ENCODE results near the gene PAK3.

PAK3 gene

DNA sequence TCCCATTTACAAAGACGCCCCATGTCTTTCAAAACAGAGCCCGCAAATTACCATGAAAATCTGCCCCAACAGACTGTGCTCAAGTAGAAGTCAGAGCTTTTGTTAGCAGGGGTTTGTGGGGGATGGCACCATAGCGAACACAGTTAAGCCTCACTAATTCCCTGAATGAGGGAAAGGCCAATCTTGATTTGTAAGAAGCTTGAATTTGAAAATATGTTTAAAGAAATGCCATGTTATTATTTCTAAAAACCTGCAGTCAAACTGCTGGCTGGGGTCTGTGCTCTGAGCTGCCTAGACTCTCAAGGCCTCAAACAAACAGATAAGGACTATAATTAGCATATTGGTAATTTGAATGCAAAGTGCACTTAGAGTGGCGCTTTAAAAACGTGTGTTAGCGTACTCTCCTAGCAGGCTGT is 9.4 kb upstream of the PAK3 start:
- no peak overlapping the region for H3K4me3 ChIP-seq (ENCODE audit: low read depth, low read length)
- H3K27me3 ChIP-seq, result no peaks in the 10 kb centered on the region
- no peaks in the 10 kb centered on the region for H3K36me3 ChIP-seq
- no peaks in the 10 kb centered on the region for H3K9me3 ChIP-seq
- DNase-seq, result no peak
- TF ChIP-seq, protein P1, sequence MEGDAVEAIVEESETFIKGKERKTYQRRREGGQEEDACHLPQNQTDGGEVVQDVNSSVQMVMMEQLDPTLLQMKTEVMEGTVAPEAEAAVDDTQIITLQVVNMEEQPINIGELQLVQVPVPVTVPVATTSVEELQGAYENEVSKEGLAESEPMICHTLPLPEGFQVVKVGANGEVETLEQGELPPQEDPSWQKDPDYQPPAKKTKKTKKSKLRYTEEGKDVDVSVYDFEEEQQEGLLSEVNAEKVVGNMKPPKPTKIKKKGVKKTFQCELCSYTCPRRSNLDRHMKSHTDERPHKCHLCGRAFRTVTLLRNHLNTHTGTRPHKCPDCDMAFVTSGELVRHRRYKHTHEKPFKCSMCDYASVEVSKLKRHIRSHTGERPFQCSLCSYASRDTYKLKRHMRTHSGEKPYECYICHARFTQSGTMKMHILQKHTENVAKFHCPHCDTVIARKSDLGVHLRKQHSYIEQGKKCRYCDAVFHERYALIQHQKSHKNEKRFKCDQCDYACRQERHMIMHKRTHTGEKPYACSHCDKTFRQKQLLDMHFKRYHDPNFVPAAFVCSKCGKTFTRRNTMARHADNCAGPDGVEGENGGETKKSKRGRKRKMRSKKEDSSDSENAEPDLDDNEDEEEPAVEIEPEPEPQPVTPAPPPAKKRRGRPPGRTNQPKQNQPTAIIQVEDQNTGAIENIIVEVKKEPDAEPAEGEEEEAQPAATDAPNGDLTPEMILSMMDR (IDR thresholded peaks at IDR 0.05; ENCODE audit: low read depth, low read length), result no peak
- H3K4me1 ChIP-seq, result no peaks in the 10 kb centered on the region

DNA sequence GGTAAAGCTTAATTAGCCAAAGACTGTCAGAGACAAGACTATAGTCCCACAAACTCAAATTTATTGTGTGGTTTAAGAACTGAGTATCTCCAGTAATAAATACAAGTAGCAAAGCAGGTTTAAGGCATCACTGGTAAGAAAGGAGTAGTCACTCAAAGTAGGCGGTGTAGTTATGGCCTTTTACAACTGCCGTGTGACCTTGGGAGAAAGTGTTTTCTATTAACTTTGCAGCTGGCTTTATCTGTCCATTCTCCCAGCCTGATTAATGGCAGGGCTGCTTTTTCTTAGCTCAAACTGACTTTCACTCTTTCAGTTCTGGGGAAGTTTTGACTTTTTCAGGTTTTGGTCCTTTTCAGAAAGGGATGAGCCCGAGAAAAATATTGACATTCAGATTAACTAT is 7.4 kb upstream of the PAK3 start:
- no peaks in the 10 kb centered on the region for H3K27me3 ChIP-seq
- H3K9me3 ChIP-seq, result no peaks in the 10 kb centered on the region
- H3K4me1 ChIP-seq, result no peaks in the 10 kb centered on the region
- H3K4me3 ChIP-seq (ENCODE audit: low read depth, low read length), result no peak overlapping the region
- DNase-seq, result no peak
- TF ChIP-seq, protein P1 (IDR thresholded peaks at IDR 0.05; ENCODE audit: low read depth, low read length), result no peak
- H3K36me3 ChIP-seq, result no peaks in the 10 kb centered on the region

DNA sequence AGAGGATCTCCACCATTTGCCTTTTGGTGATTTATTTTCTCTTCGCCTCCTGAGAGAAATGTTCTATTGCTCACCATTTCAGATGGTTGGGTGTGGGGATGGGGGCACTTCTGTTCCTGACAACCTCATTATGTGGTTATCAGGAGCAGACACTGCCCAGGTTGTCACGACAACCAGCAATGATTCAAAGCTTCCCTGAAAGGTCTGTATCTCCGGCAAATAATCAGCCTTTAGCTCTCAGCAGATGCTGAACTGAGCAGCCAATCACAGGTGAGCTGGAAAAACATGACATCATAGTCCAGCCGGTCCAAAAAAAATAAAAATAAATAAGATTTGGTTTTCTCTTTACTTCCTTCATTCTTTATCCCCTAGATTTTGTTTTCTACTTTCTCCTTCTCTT is 5.5 kb upstream of the PAK3 start:
- Histone ChIP-seq H3K9me3 (no peaks in the 10 kb centered on the region), H3K4me3 (ENCODE audit: low read depth, low read length) (no peak overlapping the region), H3K27me3 (peaks cover 3% of the 10 kb centered on the region; the same call in 1 of the 2 replicates), H3K4me1 (no peaks in the 10 kb centered on the region), H3K36me3 (no peaks in the 10 kb centered on the region)
- TF ChIP-seq, protein P1 (IDR thresholded peaks at IDR 0.05; ENCODE audit: low read depth, low read length), result no peak
- peak; percentile 21 for DNase-seq

DNA sequence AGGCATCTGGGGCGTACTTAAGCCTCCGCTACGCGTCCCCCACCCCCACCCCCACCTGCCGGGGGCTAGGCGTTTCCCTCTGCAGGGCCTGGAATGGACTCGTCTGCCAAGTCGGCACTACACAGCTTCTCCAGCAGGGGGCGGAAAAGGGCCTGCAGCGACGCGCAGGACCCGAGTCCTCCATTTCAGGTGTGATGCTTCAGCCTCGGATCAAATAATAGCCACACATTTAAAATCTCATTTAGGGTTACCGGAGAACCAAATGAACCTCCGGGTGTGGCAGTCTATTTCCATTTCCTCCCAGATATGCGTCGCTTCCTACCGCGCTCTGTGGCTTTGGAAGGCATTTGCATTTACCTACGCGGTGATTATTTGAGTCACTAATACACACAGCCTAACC is 2.9 kb downstream of the PAK3 start:
- Histone ChIP-seq H3K4me3 (ENCODE audit: low read depth, low read length) (no peak overlapping the region), H3K9me3 (no peaks in the 10 kb centered on the region), H3K4me1 (no peaks in the 10 kb centered on the region), H3K27me3 (peaks cover 3% of the 10 kb centered on the region; the same call in 1 of the 2 replicates), H3K36me3 (no peaks in the 10 kb centered on the region)
- peak; percentile 63 for DNase-seq
- TF ChIP-seq, protein P1 (IDR thresholded peaks at IDR 0.05; ENCODE audit: low read depth, low read length), result peak; percentile 72

DNA sequence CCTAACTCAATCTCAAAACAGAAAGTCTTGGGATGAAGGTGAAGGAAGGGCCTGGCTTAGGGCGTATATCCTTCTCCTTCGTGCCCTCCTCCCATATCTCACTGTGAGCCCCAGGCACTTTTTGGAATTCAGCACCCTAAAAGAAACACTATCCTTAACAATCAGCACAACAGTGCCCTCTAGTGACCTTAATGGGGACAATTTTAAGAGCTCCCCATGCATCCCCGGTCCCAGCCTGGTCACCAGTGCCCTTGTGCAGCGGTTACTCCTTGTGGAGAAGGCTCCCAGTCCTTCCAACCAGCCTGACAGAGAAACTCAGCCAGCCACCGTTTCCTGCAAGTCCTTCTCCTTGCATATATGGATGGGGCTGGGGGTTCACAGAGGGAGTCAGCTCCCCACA is 4.2 kb downstream of the PAK3 start:
- TF ChIP-seq, protein P1 (IDR thresholded peaks at IDR 0.05; ENCODE audit: low read depth, low read length), result peak; percentile 45

DNA sequence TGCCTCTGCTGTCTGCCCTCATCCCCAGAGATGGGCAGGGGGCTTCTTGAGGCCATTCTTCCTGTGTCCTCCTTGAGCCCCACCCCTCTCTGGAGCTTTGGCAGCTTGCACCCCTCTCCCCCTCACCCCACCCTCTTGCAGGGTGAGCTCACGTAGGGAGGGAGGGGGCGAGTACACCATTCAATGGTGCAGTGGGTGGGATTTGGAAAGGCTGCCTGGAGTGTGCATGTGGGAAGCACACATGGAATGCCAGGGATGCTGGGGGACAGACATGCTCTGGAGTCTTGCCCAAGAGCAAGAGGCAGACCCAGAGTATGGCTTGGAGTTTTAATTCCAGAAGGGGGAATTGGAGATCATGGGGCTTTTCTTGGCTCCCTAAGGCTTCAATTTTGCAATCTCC is 5.6 kb downstream of the PAK3 start:
- no peaks in the 10 kb centered on the region for H3K9me3 ChIP-seq
- no peaks in the 10 kb centered on the region for H3K36me3 ChIP-seq
- no peak overlapping the region for H3K4me3 ChIP-seq (ENCODE audit: low read depth, low read length)
- TF ChIP-seq, protein P1 (IDR thresholded peaks at IDR 0.05; ENCODE audit: low read depth, low read length), result no peak
- H3K27me3 ChIP-seq, result no peaks in the 10 kb centered on the region
- no peak for DNase-seq
- H3K4me1 ChIP-seq, result no peaks in the 10 kb centered on the region

More for the DNA sequence above, 4.2 kb downstream of the PAK3 start:
- Histone ChIP-seq H3K4me3 (ENCODE audit: low read depth, low read length) (no peak overlapping the region), H3K4me1 (no peaks in the 10 kb centered on the region), H3K9me3 (no peaks in the 10 kb centered on the region), H3K36me3 (no peaks in the 10 kb centered on the region), H3K27me3 (peaks cover 2% of the 10 kb centered on the region; the same call in 1 of the 2 replicates)
- DNase-seq, result peak; percentile 24
